Measurements from ENCODE around the gene PDE4B. TPM values are rescaled to one million over a fixed set of nuclear protein-coding genes. Genes with fewer than 3 reads are reported as not detected.
"Not testable (repeated sequence)": the region's sequence is repeated elsewhere in the genome, so short reads cannot be mapped to it uniquely, and the experiment has no call there.

Gene PDE4B
- total RNA-seq, 1 donor from 2014 or later: 33.3 TPM

DNA sequence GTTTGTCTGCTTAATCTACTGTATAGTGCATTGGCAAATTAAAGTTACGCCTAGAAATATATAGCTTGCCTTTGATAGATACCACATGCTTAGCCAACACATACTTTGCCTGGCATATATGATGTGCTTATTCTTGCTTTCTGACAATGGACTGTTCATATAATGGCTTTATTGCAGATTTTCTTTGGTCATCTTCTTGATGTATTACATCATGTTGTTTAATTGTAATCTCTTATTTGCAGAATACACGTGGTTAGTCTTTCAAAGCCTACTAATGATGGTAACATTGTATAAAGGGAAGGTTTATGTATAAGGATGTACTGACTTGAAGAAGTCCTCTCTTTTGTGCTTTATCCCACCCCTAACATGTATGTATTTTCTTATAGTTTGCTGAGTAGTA lies 201.5 kb downstream of the PDE4B start:
- no peak for DNase-seq

DNA sequence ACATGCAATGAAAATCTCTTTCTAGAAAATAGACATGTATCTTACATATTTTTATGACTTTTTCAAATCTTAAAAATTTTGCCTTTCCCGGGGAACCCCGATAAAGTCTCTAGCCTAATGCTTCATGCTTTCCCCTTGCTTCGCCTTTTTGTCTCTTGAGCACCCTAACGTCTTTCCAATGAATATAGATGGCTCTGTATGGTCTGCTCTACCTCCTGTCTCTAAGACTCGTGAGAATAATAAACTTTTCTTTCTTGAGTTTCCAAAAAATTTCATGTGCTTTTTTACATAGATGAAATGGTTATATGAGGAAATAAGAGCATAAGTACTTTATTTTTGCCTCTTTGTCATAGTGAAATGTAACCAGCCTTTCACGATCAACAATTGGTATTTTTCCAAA lies 202.6 kb downstream of the PDE4B start:
- no peak for DNase-seq

GRCh38 chr1:65995928-65996327 lies 203.2 kb downstream of the PDE4B start:
- DNase-seq: no peak

DNA sequence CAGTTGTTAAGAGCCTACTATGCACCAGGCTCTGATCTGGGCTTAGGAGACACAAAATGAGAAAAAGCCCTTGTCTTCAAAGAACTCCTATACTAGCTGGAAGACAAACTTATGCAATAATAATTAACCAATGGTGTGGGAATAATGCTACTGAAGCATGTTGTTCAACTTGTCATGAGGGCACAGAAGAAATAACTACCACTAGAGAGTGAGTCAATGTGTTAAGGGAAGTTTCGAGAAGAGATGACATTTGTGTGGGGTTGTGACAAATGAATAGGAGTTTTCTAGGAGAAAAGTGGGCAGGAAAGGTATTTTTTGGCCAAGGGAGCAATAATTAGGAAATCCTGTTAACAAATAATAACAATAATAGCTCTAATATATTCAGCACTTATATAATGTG lies 205.0 kb downstream of the PDE4B start:
- no peak for DNase-seq

DNA sequence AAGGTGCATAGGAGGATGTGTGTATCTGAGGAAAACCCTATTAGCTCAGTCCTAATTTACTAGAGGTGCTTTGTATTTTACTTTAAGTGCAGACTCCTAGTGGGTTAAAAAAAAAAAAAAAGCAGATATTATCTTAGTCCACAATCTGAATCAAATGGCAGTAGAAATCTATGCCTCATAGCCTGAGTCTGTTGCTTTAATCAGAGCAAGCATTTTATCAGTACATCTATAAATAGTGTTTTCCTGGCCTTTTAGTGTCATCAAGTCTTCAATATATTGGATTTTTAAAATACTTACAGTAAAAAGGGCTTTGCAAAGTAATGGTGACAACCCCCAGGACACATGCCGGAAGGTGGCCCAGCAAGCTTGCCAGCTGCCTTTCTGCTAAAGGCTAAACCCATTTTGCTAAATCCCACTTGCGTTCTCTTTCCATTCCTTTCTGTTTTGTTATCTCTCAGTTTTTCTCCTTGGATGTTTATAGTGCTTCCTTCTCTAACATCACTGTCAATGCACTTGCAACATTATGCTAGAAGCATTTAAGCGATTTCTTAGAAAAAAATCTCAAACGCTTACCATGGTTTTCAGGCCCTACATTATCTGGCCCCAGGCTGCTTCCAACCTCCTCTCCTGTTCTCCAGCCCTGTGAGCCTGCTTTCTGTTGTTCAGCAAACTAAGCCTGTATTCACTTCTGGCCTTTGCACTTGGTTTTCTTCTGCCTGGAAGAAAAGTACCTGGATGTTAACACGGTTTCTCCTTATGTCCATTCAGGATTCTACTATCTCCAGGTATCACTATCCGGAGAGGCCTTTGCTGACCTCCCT lies 206.3 kb downstream of the PDE4B start:
- DNase-seq: no peak

- no peak for DNase-seq
These were observed 207.4 kb downstream of the PDE4B start for GRCh38 chr1:66000033-66000637.

- DNase-seq: no peak
These were observed 211.0 kb downstream of the PDE4B start for GRCh38 chr1:66003690-66004089.

DNA sequence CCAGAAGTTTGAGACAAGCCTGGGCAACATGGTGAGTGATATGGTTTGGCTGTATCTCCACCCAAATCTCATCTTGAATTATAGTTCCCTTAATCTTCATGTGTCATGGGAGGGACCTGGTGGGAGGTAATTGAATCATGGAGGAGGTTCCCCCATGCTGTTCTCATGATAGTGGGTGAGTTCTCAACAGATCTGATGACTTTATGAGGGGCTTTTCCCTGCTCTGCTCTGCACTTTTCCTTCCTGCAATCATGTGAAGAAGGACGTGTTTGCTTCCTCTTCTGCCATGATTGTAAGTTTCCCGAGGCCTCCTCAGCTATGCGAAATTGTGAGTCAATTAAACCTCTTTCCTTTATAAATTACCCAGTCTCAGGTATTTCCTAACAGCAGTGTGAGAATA lies 213.8 kb downstream of the PDE4B start:
- DNase-seq: not testable (repeated sequence)

DNA sequence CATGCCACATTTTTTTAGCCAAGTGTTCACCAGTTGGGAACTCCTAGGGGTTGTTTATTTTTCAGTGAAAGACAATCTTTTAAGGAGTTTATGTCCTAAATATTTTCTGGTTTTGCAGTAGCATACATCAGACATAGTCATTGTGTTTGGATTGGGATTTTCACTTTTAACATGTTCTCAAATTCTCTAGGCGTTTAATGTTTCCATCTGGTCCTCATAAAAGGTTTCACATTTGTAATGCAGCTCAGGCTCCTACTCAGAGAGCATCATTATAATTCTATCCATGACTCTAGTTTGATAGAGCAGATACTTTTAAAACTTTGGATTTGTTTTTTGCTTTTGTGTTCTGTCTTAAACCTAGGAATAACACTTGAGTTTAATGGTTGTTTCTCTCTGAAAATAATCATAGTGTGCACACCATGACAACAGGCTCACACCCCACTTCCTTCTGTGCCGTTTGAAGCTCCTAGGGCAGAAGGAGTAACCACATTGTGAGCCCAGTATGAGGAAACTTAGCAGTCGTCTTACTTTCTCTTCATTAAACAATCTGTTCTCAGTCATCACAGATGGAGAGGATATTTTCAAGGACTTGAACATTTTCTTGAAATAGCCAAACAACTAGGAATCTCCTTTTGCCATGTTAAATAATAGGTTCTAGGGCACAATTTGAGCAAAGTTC lies 219.6 kb downstream of the PDE4B start:
- no peak for DNase-seq

GRCh38 chr1:66013371-66013770 lies 220.7 kb downstream of the PDE4B start:
- DNase-seq: no peak

- no peak for DNase-seq
These were observed 230.4 kb downstream of the PDE4B start for GRCh38 chr1:66022904-66023620.

GRCh38 chr1:66025188-66025587 lies 232.5 kb downstream of the PDE4B start:
- DNase-seq: no peak

DNA sequence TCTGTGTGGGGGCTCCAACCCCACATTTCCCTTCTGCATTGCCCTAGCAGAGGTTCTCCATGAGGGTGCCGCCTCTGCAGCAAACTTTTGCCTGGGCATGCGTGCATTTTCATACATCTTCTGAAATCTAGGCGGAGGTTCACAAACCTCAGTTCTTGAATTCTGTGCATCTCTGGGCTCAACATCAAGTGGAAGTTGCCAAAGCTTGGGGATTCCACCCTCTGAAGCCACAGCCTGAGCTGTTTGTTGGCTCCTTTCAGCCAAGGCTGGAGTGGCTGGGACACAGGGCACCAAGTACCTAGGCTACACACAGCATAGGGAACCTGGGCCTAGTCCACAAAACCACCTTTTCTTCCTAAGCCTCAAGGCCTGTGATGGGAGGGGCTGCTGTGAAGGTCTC lies 235.3 kb downstream of the PDE4B start:
- no peak for DNase-seq

GRCh38 chr1:66033781-66034180 lies 241.1 kb downstream of the PDE4B start:
- DNase-seq: no peak

- no peak for DNase-seq
These were observed 243.0 kb downstream of the PDE4B start for GRCh38 chr1:66035616-66036245.

- DNase-seq: no peak
These were observed 249.0 kb downstream of the PDE4B start for GRCh38 chr1:66041654-66042053.

GRCh38 chr1:66043186-66043585 lies 250.5 kb downstream of the PDE4B start:
- no peak for DNase-seq

DNA sequence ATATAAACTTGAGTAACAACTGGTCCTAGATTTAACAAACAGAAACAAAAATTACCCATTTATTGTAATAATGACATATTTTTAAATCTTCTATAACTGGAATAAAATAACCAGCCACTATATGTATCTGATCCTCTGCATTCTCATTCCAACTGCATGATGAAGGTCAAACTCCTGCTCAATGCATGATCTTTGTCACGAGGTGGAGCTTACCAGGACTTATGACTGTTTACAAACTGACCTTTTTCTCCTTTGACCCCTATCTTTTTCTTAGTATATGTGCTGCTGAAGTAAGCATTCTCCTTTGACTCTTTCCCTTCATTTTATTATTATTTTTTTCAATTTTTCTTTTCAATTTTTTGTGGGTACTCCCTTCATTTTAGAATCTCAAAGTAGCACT lies 252.2 kb downstream of the PDE4B start:
- no peak for DNase-seq

- DNase-seq: no peak
These were observed 253.7 kb downstream of the PDE4B start for GRCh38 chr1:66046415-66046814.

DNA sequence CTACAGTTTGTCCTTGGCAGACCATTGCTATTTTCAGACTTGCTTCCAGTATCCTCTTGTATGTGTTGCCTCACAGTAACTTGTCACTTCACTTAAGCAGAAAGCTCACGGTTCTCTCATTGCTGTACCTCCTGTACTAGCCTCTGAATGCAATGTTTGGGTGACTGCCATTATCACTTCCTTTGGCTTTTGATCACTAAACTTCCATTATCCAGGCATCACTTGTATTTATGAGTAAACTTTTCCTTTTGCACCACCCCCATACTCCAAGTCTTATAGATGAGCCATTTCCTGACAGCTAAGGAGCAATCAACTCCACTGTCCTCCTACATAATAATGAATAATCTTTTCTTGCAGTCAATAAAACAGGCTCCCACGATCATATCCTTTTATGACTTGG lies 255.3 kb downstream of the PDE4B start:
- no peak for DNase-seq

GRCh38 chr1:66050123-66050522 lies 257.4 kb downstream of the PDE4B start:
- no peak for DNase-seq

DNA sequence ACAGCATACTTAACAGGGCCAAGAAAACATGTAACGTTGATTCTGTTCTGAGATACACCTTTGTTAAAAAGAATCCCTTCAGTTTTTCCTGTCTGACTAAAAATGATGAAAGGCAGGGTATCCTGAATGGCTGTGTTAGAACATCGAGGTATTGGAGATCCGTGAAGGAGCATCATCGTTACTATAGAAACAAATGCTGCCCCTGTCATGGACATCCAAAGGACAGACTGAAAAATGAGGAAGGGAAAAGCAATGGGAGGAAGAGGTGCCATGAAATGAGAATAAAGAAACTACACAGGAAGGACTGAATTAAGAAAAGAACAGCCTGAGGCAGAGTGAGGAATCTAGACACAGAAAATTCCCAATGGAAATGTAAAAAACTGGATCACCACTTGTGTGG lies 257.9 kb downstream of the PDE4B start:
- DNase-seq: no peak
